Lower leg skin (tissue), 4 donors: Measurements from ENCODE around the gene EPM2A. TPM values are rescaled to one million over a fixed set of nuclear protein-coding genes. Genes with fewer than 3 reads are reported as not detected.

Experiments
- DNase-seq, 2 donors: peaks; one replicate each; pipeline ENCODE4 v3.0.0-alpha.2; 2019; ENCODE audit warnings: low spot score in 2 of 2
- H3K4me3 ChIP-seq: fragments of 200-600 bp; sonication (generic); 2 replicates; pipeline ENCODE4 v1.5.1; 2017; ENCODE audit warnings: mild to moderate bottlenecking, low read depth; ENCODE audit not compliant: poor library complexity, severe bottlenecking
- CTCF ChIP-seq, 3 donors: fragments of 450-650 bp; IDR thresholded peaks; one replicate each; pipeline ENCODE4 v1.5.1; 2016; ENCODE audit warnings: antibody characterized with exemption in 3 of 3, mild to moderate bottlenecking in 3 of 3, moderate library complexity in 2 of 3
- POLR2A ChIP-seq, 2 donors: fragments of 450-650 bp; IDR thresholded peaks; one replicate each; pipeline ENCODE4 v1.6.1; 2016 to 2017; ENCODE audit warnings: antibody characterized with exemption in 2 of 2, mild to moderate bottlenecking in 1 of 2, moderate library complexity in 1 of 2
- WGBS, 2 donors: methylation state at CpG; one replicate each; pipeline ENCODE4 v1.1.5; 2018; 5-methylcytosine and 5-hydroxymethylcytosine counted together
- intact Hi-C: fragments of 100-400 bp; cut with DNase I; formaldehyde crosslinking; loops from one replicate; pipeline ENCODE4 v1.15.0; 2023; ENCODE audit warnings: low total_unique reads
- total RNA-seq, 4 donors: library from RNA; depleted of rRNA; stranded (reverse); fragments of >200 nt; gene quantifications; one replicate each; pipeline ENCODE4 v1.1.0, GENCODE V29; 2016

Gene EPM2A
- total RNA-seq, 4 donors from 2014 or later, result 1.5 to 15.0 (median 7.1) TPM

GRCh38 chr6:145648149-145648548, 87.2 kb downstream of the EPM2A start:
- no peak overlapping the region for H3K4me3 ChIP-seq
- intact Hi-C loops, result no loop called here
- no peak for TF ChIP-seq CTCF (IDR thresholded peaks at IDR 0.05)
- TF ChIP-seq POLR2A (IDR thresholded peaks at IDR 0.05), result no peak
- DNase-seq, result no peak
- 94 to 97% methylated on average over 4 of the region's 4 CpGs for WGBS, 2 donors

GRCh38 chr6:145647602-145648001, 87.7 kb downstream of the EPM2A start:
- no peak for TF ChIP-seq POLR2A (IDR thresholded peaks at IDR 0.05)
- TF ChIP-seq CTCF (IDR thresholded peaks at IDR 0.05), result no peak
- intact Hi-C loops, result no loop called here
- WGBS, 2 donors, result 94 to 97% methylated on average over 1 of the region's 1 CpG

GRCh38 chr6:145643760-145644159, 91.6 kb downstream of the EPM2A start:
- no peak for TF ChIP-seq CTCF (IDR thresholded peaks at IDR 0.05)
- TF ChIP-seq POLR2A (IDR thresholded peaks at IDR 0.05), result no peak
- whole genome bisulfite sequencing, 2 donors, result 80 to 88% methylated on average over 3 of the region's 3 CpGs
- no peak overlapping the region for H3K4me3 ChIP-seq
- no peak for DNase-seq
- intact Hi-C loops, result no loop called here

More at GRCh38 chr6:145647602-145648001, 87.7 kb downstream of the EPM2A start:
- no peak for DNase-seq
- no peak overlapping the region for H3K4me3 ChIP-seq

GRCh38 chr6:145633981-145634627, 101.2 kb downstream of the EPM2A start:
- intact Hi-C loops, result no loop called here
- H3K4me3 ChIP-seq, result no peak overlapping the region
- 51 to 53% methylated on average over 11 of the region's 11 CpGs for WGBS, 2 donors
- peak; percentile 54 to 93 for DNase-seq
- TF ChIP-seq POLR2A (IDR thresholded peaks at IDR 0.05) (no peak), CTCF (IDR thresholded peaks at IDR 0.05) (no peak)

- H3K4me3 ChIP-seq, result no peak overlapping the region
- TF ChIP-seq CTCF (IDR thresholded peaks at IDR 0.05), result no peak
- no peak for TF ChIP-seq POLR2A (IDR thresholded peaks at IDR 0.05)
- intact Hi-C loops, result no loop called here
- 91 to 96% methylated on average over 6 of the region's 6 CpGs for WGBS, 2 donors
- DNase-seq, result no peak
These were observed 102.3 kb downstream of the EPM2A start for GRCh38 chr6:145632971-145633370.

- TF ChIP-seq CTCF (IDR thresholded peaks at IDR 0.05), result no peak
- no peak for TF ChIP-seq POLR2A (IDR thresholded peaks at IDR 0.05)
- no peak overlapping the region for H3K4me3 ChIP-seq
- intact Hi-C loops, result no loop called here
- no peak for DNase-seq
These were observed 103.9 kb downstream of the EPM2A start for GRCh38 chr6:145631374-145631773.
